Progenitor cell of endocrine pancreas (in vitro differentiated cells): ENCODE data around the gene SGO2. TPM values are rescaled to one million over a fixed set of nuclear protein-coding genes. Genes with fewer than 3 reads are reported as not detected.
A peak's percentile ranks its signal among the peaks of the same experiment; 100 is the strongest.

Source experiments
- DNase-seq: peaks from one replicate; pipeline ENCODE4 v3.0.0; 2021; ENCODE audit warnings: low spot score; ENCODE audit not compliant: unreplicated experiment
- H3K27ac Mint-ChIP-seq: 2 replicates; pipeline ENCODE4 v1.8.0; 2021; ENCODE audit warnings: mild to moderate bottlenecking, moderate library complexity, mixed read lengths
- H3K27me3 Mint-ChIP-seq: 2 replicates; pipeline ENCODE4 v1.8.0; 2021; ENCODE audit warnings: mixed read lengths
- H3K36me3 Mint-ChIP-seq: 2 replicates; pipeline ENCODE4 v1.8.0; 2022; ENCODE audit warnings: mixed read lengths; ENCODE audit not compliant: insufficient read depth
- H3K4me1 Mint-ChIP-seq: 2 replicates; pipeline ENCODE4 v1.8.0; 2021; ENCODE audit warnings: low read depth, mixed read lengths
- H3K4me3 Mint-ChIP-seq: 2 replicates; pipeline ENCODE4 v1.8.0; 2021; ENCODE audit warnings: low read depth, mild to moderate bottlenecking, moderate library complexity, mixed read lengths
- H3K9me3 Mint-ChIP-seq: 2 replicates; pipeline ENCODE4 v1.8.0; 2021; ENCODE audit warnings: low read depth, mixed read lengths
- CTCF ChIP-seq: fragments of 200-600 bp; sonication (generic); IDR thresholded peaks from one replicate; pipeline ENCODE4 v1.5.0; 2021; ENCODE audit warnings: antibody characterized with exemption, mild to moderate bottlenecking; ENCODE audit not compliant: unreplicated experiment
- total RNA-seq: library from RNA; stranded (reverse); gene quantifications from 2 replicates; pipeline ENCODE4 v1.2.1, GENCODE V29; 2021

Gene SGO2
- total RNA-seq, 1 donor from 2014 or later, result 14.1 TPM

GRCh38 chr2:200618054-200618419 lies 92.0 kb downstream of the SGO2 start:
- H3K4me3 Mint-ChIP-seq, result no peak overlapping the region
- H3K36me3 Mint-ChIP-seq, result no peaks in the 10 kb centered on the region
- no peak for TF ChIP-seq CTCF
- no peaks in the 10 kb centered on the region for H3K27me3 Mint-ChIP-seq
- H3K9me3 Mint-ChIP-seq, result no peaks in the 10 kb centered on the region
- H3K4me1 Mint-ChIP-seq, result peaks cover 9% of the 10 kb centered on the region
- DNase-seq, result no peak
- H3K27ac Mint-ChIP-seq, result no peak overlapping the region

GRCh38 chr2:200618590-200619021 lies 92.6 kb downstream of the SGO2 start:
- DNase-seq, result no peak
- no peaks in the 10 kb centered on the region for H3K9me3 Mint-ChIP-seq
- H3K4me3 Mint-ChIP-seq, result no peak overlapping the region
- H3K4me1 Mint-ChIP-seq, result peaks cover 9% of the 10 kb centered on the region
- no peak for TF ChIP-seq CTCF
- no peaks in the 10 kb centered on the region for H3K27me3 Mint-ChIP-seq
- no peaks in the 10 kb centered on the region for H3K36me3 Mint-ChIP-seq
- H3K27ac Mint-ChIP-seq, result no peak overlapping the region

GRCh38 chr2:200619279-200619678 lies 93.3 kb downstream of the SGO2 start:
- DNase-seq, result no peak
- TF ChIP-seq CTCF, result no peak
- H3K4me1 Mint-ChIP-seq, result peaks cover 9% of the 10 kb centered on the region
- no peaks in the 10 kb centered on the region for H3K9me3 Mint-ChIP-seq
- H3K27ac Mint-ChIP-seq, result peak overlapping the region; percentile 21
- no peak overlapping the region for H3K4me3 Mint-ChIP-seq
- H3K36me3 Mint-ChIP-seq, result no peaks in the 10 kb centered on the region
- no peaks in the 10 kb centered on the region for H3K27me3 Mint-ChIP-seq

- no peak overlapping the region for H3K27ac Mint-ChIP-seq
These were observed 94.8 kb downstream of the SGO2 start for GRCh38 chr2:200620606-200621390.

GRCh38 chr2:200622106-200622505 lies 96.1 kb downstream of the SGO2 start:
- DNase-seq, result no peak
- Mint-ChIP-seq H3K27ac (no peak overlapping the region), H3K27me3 (no peaks in the 10 kb centered on the region), H3K4me3 (no peak overlapping the region), H3K36me3 (no peaks in the 10 kb centered on the region), H3K9me3 (no peaks in the 10 kb centered on the region), H3K4me1 (peaks cover 14% of the 10 kb centered on the region)
- no peak for TF ChIP-seq CTCF

More at GRCh38 chr2:200620606-200621390, 94.8 kb downstream of the SGO2 start:
- Mint-ChIP-seq H3K9me3 (no peaks in the 10 kb centered on the region), H3K36me3 (no peaks in the 10 kb centered on the region), H3K4me3 (no peak overlapping the region), H3K27me3 (no peaks in the 10 kb centered on the region), H3K4me1 (peaks cover 10% of the 10 kb centered on the region)
- DNase-seq, result no peak
- TF ChIP-seq CTCF, result no peak
